Measurements from ENCODE around the gene ZNF430. TPM values are rescaled to one million over a fixed set of nuclear protein-coding genes. Genes with fewer than 3 reads are reported as not detected.
"Not testable (repeated sequence)": the region's sequence is repeated elsewhere in the genome, so short reads cannot be mapped to it uniquely, and the experiment has no call there.

Gene ZNF430
- total RNA-seq = 6.7 TPM in 2 replicates
- 5.7 TPM for polyA plus RNA-seq (2012)

DNA sequence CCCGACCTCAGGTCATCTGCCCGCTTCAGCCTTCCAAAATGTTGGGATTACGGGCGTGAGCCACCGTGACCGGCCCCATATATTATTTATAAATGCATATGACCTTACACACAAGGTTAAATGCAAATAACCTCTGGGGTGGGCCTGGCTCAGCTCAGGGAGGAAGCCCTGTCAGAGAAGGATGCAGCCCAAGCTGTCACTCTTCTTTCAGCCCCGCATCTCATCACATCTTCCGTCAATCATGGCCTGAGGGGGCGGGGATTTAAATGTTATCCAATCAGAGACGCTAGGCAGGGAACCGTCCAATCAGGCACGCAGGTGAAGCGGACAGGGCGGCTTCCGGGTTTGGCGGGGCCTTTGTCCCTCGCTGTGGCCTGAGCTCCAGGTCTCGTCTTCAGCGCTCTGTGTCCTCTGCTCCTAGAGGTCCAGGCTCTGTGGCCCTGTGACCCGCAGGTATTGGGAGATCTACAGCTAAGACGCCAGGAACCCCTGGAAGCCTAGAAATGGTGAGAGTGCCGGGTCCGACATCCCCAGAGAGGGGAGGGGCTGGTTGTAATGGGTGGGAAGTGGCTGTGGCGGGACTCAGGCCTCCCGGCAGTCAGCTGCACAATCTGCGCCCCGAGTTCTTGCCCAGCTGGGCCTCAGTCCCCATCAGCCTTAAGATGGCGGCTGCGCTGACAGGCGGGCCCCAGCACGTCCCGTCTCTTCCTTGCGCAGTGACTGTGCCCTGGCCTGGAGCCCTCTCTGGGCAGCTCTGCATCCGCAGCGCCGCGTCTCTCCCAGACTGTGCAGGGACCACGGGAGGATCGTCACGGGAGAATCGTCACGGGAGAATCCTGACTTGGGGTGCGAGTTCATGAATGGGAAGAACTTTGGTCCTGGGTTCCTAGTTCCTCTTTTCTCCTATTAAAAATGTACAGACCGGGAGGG lies at the start of gene ZNF430:
TSS of gene ZNF430 (plus strand) at position 360 of the 930 bp plus-strand sequence. CDS start at position 504, 144 bp downstream.
- DNase-seq (ENCODE audit: low read depth) = peak; percentile 98

DNA sequence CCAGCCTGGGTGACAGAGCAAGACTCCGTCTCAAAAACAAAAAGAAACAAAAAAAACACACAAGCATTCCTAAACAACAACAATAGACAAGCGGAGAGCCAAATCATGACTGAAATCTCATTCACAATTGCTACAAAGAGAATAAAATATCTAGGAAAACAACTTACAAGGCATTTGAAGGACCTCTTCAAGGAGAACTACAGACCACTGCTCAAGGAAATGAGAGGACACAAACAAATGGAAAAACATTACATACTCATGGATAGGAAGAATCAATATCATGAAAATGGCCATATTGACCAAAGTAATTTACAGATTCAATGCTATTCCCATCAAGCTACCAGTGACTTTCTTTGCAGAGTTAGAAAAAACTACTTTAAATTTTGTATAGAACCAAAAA lies 27.7 kb upstream of the ZNF430 start:
- DNase-seq (ENCODE audit: low read depth) = not testable (repeated sequence)

DNA sequence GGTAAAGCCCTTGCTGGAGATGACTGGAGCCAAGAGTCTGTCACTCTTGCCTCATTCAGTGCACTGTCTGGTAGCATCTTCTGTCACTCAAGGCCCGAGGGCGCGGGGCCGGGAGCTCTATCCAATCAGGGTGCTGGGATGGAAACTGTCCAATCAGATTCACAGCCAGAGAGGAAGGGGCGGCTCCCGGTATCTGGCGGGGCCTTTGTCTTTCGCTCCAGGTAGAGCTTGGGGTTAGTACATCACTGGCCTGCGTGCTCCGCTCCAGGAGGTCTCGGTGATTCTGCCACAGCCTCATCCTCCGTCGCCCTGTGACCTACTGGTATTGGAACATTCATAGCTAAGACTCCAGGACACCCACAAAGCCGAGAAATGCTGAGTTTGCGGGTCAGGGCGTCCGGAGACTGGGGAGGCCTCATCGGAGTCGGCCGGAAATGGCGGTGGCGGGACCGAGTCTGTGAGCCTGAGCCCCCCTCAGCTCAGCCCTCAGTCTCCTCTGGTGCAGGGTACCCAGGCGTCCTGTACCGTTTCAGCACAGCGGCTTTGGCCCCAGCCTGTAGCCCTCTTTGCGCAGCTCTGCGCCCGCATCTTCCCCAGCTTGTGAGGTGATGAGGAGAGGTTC lies 20.6 kb upstream of the ZNF430 start:
- peak; percentile 87 for DNase-seq (ENCODE audit: low read depth)

DNA sequence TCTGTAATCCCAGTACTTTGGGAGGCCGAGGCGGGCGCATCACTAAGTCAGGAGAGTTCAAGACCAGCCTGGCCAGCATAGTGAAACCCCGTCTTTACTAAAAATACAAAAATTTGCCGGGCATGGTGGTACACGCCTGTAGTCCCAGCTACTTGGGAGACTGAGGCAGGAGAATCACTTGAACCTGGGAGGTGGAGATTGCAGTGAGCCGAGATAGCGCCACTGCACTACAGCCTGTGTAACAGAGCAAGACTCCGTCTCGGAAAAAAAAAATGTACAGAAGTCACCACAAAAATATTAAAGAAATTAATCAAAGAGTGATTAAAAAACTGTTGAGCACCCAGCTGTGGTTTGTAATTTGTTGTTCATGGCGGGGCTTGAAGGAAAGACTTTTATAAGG lies 781 bp downstream of the ZNF430 start:
- not testable (repeated sequence) for DNase-seq (ENCODE audit: low read depth)

DNA sequence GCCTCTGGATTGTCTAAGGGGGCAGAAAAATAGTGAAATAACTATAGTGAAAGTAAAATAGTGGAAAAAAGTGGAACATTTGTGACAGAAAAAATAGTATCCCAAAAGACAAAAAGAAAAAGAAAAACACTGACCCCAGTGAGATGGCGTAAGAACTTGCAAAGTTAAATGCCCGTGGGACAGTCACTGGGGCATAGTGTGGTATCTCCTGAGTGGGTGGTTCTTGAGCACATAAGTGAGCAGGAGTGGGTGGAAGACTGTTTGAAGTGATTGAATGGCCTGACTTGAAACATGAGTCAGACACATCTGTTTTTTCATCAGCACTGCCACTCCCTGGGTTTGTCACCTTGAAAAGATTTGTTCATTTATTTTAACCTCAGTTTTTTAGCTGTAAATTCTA lies 2.5 kb downstream of the ZNF430 start:
- peak; percentile 44 for DNase-seq (ENCODE audit: low read depth)

- DNase-seq (ENCODE audit: low read depth) = peak; percentile 19
Observed at GRCh38 chr19:21023901-21024300, 3.4 kb downstream of the ZNF430 start.

DNA sequence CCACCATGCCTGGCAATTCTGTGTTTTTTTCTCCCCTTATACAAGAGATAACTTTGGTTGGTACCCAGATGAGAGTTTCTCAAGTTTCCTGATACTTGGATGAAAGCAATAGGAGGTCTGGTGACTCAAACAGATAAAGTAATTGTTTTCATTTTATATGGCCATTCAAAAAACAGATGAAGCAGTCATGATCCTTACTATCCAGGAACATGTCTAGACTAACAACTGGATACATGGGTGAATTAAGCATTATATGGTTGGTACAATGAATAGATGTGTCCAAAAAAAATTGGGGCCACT lies 8.5 kb downstream of the ZNF430 start:
- no peak for DNase-seq (ENCODE audit: low read depth)

GRCh38 chr19:21045028-21045427 lies 24.6 kb downstream of the ZNF430 start:
- DNase-seq (ENCODE audit: low read depth) = no peak

DNA sequence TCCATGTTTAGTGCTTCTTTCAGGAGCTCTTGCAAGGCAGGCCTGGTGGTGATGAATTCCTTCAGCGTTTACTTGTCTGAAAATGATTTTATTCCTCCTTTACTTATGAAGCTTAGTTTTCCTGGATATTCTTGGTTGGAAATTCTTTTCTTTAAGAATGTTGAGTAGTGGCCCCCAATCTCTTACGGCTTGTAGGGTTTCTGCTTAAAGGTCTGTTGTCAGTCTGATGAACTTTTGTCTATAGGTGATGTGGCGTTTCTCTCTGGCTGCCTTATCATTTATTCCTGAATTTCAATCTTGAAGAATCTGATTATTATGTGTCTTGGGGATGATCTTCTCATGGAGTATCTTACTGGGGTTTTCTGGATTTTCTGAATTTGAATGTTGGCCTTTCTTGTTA lies 26.0 kb downstream of the ZNF430 start:
- no peak for DNase-seq (ENCODE audit: low read depth)

DNA sequence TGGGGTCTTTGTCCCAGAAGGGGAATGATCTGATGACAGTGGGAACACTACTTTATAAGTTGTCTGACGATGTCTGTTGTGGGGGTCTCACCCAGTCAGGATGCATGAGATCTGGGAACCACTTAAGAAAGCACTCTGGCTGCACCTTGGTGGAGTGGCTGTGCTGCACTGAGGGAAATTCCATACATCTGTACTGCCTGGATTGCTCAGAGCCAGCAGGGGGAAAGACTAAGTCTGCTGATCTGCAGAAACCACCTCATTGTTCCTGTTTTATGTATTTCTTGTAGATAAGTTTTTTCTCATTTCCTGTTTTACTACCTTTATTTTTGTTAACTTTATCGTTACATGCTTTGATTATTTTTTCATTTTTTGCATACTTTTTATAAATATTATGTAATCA lies 27.3 kb downstream of the ZNF430 start:
- DNase-seq (ENCODE audit: low read depth) = no peak

DNA sequence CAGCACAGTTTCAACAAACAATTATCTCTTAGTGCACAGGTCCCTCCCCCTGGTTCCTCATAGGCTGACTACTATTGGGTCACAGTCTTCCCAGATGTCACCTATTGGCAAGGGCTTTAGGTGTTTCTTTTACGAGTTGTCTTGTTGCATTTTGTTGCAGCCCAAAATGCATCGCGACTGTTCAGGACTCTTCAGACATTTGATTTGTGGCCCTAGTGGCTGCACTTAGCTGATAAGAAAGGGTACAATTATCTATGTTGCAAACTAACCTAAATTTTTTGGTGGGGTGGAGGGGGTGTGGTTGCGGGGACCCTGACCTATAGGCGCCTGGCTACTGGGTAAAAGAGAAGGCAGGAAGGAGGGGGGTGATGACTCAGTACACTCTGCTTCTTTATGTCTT lies 32.4 kb downstream of the ZNF430 start:
- DNase-seq (ENCODE audit: low read depth) = no peak

DNA sequence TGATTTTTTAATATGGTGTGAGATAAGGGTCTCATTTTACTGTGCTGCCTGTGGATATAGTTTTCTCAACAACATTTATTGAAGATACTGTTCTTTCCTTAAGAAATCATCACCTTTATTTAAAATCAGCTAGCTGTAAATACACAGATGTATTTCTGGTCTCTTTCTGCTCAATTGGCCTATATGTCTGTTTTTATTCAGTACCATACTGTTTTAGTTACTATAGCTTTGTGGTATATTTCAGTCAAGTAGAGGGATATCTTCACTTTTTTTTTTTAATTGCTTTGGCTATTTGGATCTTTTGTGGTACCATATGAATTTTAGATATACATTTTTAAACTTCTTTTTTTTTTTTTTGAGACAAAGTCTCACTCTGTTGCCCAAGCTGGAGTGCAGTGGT lies 44.9 kb downstream of the ZNF430 start:
- DNase-seq (ENCODE audit: low read depth) = no peak

DNA sequence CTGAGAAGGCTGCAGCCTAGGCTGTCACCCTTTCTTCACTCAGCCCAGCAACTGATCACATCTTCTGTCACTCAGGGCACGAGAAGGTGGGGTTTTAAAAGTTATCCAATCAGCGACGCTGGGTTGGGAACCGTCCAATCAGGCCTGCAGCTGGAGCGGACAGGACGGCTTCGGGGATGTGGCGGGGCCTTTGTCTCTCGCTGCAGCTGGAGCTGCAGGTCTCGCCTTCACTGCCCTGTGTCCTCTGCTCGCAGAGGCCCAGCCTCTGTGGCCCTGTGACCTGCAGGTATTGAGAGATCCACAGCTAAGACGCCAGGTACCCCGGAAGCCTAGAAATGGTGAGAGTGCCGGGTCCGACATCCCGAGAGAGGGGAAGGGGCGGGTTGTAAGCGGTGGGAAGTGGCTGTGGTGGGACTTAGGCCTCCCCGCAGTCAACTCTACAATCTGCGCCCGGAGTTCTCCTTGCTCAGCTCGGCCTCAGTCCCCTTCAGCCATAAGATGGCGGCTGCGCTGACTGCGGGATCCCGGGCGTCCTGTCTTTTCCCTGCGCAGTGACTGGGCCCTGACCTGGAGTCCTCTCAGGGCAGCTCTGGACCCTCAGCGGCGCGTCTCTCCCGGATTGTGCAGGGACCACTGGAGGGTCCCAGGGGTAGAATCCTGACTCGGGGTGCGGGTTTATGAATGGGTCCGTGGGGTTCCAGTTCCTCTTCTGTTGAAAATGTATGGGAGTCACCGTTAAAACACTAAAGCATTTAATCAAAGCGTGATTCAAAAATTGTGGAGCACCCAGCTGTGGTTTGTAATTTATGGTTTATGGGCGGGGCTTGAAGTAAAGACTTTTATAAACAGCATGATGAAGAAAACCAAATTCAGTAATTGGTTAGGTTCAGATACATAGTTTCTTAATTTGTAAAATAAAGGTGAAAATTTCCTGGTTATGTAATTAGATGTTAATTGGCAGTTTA lies 61.8 kb downstream of the ZNF430 start, which contains the start of gene ZNF714:
TSS of gene ZNF714 (plus strand) at position 193 of the 965 bp plus-strand sequence. CDS start 16,066 bp downstream, outside the sequence.
- DNase-seq (ENCODE audit: low read depth) = peak; percentile 98

GRCh38 chr19:21084343-21084742 lies 63.9 kb downstream of the ZNF430 start:
- DNase-seq (ENCODE audit: low read depth) = peak; percentile 69

GRCh38 chr19:21087871-21088270 lies 67.4 kb downstream of the ZNF430 start:
- DNase-seq (ENCODE audit: low read depth) = no peak

GRCh38 chr19:21092109-21092508 lies 71.7 kb downstream of the ZNF430 start:
- DNase-seq (ENCODE audit: low read depth) = peak; percentile 80

- DNase-seq (ENCODE audit: low read depth) = peak; percentile 65
Observed at GRCh38 chr19:21094347-21095025, 74.0 kb downstream of the ZNF430 start.

- no peak for DNase-seq (ENCODE audit: low read depth)
Observed at GRCh38 chr19:21098291-21098690, 77.8 kb downstream of the ZNF430 start.

DNA sequence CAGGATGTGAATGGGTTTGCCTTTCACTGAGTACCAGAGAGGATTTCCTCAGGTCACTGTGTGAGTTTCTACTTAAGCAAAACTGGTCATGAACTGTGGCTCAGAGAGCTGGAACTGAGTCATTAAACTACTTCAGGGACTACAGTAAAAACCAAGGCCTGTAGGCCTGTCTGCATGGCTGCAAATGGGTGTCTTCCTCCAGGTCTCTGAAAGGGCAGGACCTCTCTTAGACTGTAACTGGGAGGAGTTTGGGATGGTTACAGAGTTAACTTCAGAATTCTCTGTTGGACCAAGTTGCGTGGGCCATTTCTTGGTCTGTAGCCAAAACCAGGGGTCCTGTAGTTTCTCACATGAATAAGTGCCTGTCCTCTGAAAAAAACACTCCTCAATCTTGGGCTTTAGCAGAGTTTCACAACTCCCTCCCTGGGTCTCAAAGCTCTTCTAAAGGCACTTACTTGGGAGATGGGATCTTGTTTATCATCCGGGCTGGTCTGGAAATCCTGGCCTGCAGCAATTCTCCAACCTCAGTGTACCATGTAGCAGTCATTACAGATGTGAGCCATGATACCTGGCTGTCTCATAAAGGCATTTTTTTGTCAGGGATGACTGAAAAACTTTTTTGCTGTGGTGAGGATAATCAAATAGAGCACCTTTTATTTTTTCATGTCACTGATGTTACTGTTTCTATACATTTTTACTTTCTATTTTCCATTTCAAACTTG lies 81.2 kb downstream of the ZNF430 start:
- DNase-seq (ENCODE audit: low read depth) = no peak

GRCh38 chr19:21109116-21109515 lies 88.7 kb downstream of the ZNF430 start:
- peak; percentile 48 for DNase-seq (ENCODE audit: low read depth)
